ENCODE data around the gene SNRPD3. TPM values are rescaled to one million over a fixed set of nuclear protein-coding genes. Genes with fewer than 3 reads are reported as not detected.
A peak's percentile ranks its signal among the peaks of the same experiment; 100 is the strongest.

The SNRPD3 gene
- total RNA-seq, 2 donors from 2014 or later = 152 to 169 TPM

DNA sequence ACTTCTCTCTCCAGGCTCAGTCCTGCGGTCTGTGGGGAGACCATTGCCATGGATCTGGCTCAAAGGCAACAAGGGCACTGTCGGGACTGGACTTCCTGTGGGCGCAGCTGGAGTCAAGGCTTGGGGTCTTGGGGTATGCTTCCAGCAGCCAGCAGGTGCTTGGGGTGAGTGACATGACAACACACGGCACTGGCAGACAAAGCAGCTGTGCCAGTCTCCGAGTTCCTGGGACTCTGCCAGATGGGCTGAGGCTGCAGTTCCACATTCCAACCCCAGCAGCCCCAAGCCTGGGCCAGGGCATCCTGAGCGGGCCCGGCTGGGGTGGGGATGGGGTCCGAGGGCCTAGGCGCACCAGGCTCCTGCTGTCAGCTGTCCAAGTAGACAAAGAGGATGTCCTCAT, 13.2 kb upstream of the SNRPD3 start:
- 44% methylated on average over 9 of the region's 9 CpGs for WGBS
- H3K27ac ChIP-seq = peak overlapping the region in 1 of 2 donors; percentile 52

DNA sequence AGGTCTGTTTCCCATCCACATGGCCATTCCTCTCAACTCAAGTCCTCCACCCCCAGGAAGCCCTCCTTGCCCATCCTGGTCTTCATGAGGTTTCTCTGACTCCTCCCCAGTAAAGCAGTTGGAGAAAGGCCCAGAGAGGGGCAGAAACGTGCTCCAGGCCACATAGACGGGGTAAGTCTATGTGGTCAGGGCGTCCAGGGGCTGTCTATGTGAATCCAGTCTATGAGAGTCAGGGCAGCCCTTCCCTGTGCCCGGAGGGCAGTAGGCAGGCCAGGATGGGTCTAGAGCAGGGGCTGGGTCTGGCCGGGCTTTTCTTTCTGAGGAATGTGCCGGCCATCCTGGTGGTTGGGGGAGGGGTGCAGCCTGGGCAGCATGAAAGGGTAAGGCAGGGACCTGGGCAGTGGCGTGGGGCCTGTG, 12.6 kb upstream of the SNRPD3 start:
- H3K9me3 ChIP-seq = no peaks in the 10 kb centered on the region
- TF ChIP-seq, protein P1, sequence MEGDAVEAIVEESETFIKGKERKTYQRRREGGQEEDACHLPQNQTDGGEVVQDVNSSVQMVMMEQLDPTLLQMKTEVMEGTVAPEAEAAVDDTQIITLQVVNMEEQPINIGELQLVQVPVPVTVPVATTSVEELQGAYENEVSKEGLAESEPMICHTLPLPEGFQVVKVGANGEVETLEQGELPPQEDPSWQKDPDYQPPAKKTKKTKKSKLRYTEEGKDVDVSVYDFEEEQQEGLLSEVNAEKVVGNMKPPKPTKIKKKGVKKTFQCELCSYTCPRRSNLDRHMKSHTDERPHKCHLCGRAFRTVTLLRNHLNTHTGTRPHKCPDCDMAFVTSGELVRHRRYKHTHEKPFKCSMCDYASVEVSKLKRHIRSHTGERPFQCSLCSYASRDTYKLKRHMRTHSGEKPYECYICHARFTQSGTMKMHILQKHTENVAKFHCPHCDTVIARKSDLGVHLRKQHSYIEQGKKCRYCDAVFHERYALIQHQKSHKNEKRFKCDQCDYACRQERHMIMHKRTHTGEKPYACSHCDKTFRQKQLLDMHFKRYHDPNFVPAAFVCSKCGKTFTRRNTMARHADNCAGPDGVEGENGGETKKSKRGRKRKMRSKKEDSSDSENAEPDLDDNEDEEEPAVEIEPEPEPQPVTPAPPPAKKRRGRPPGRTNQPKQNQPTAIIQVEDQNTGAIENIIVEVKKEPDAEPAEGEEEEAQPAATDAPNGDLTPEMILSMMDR (IDR thresholded peaks at IDR 0.05) = no peak
- TF ChIP-seq POLR2AphosphoS5 (IDR thresholded peaks at IDR 0.05) = no peak
- no peak for TF ChIP-seq POLR2A (IDR thresholded peaks at IDR 0.05)
- 74% methylated on average over 7 of the region's 7 CpGs for WGBS
- H3K27ac ChIP-seq = peak overlapping the region in 1 of 2 donors; percentile 52
- no peak overlapping the region for H3K4me3 ChIP-seq
- peaks cover 20% of the 10 kb centered on the region for H3K4me1 ChIP-seq (replicated peaks)
- H3K36me3 ChIP-seq = peaks cover 14 to 34% of the 10 kb centered on the region in 2 donors
- H3K27me3 ChIP-seq (replicated peaks; ENCODE audit: insufficient read depth) = no peaks in the 10 kb centered on the region
- intact Hi-C loops (cut with DNase I) = no loop called here
- DNase-seq (ENCODE audit: low spot score) = no peak

More for the DNA sequence above, 13.2 kb upstream of the SNRPD3 start:
- peak; percentile 80 for DNase-seq (ENCODE audit: low spot score)
- H3K36me3 ChIP-seq = peaks cover 14 to 30% of the 10 kb centered on the region in 2 donors
- H3K27me3 ChIP-seq (replicated peaks; ENCODE audit: insufficient read depth) = no peaks in the 10 kb centered on the region
- peak; percentile 62 for TF ChIP-seq POLR2AphosphoS5 (IDR thresholded peaks at IDR 0.05)
- TF ChIP-seq, protein P1 (IDR thresholded peaks at IDR 0.05) = peak in 2 of 4 experiments; percentile 36 to 50
- no peak for TF ChIP-seq POLR2A (IDR thresholded peaks at IDR 0.05)
- H3K9me3 ChIP-seq = no peaks in the 10 kb centered on the region
- peaks cover 20% of the 10 kb centered on the region for H3K4me1 ChIP-seq (replicated peaks)
- no peak overlapping the region for H3K4me3 ChIP-seq
- intact Hi-C loops (cut with DNase I) = no loop called here

DNA sequence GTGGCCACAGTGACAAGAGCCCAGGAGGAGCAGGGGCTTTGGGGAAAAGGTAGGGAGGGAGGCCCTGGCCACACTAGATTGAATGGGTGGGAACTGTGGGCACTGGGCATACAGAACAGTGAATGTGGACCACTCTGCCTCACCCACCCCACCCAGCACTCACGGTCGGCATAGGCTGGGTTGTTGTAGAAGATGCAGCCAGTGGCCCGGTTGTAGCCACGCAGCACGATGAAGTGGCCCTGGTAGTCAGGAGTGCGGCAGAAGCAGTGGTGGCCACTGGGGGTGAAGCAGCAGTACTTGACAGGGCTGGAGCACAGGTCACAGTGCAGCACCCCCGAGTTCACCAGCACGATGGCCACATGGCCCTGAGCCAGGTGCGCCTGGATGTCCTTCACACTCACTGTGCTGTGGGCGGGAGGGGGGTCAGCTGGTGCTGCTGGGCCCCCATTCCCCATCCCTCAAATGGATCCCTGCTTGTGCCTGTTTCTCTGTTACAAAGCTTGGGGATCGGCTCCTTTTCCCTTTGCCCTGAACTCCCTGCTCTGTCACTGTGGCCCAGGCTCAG, 12.0 kb upstream of the SNRPD3 start:
- H3K36me3 ChIP-seq = peaks cover 14 to 34% of the 10 kb centered on the region in 2 donors
- H3K4me1 ChIP-seq (replicated peaks) = peaks cover 20% of the 10 kb centered on the region
- WGBS = 85% methylated on average over 10 of the region's 11 CpGs
- H3K9me3 ChIP-seq = no peaks in the 10 kb centered on the region
- intact Hi-C loops (cut with DNase I) = no loop called here
- peak overlapping the region in 1 of 2 donors; percentile 52 for H3K27ac ChIP-seq
- no peak overlapping the region for H3K4me3 ChIP-seq
- DNase-seq (ENCODE audit: low spot score) = no peak
- TF ChIP-seq, protein P1 (IDR thresholded peaks at IDR 0.05) = no peak
- TF ChIP-seq POLR2A (IDR thresholded peaks at IDR 0.05) = no peak
- TF ChIP-seq POLR2AphosphoS5 (IDR thresholded peaks at IDR 0.05) = no peak
- H3K27me3 ChIP-seq (replicated peaks; ENCODE audit: insufficient read depth) = no peaks in the 10 kb centered on the region

DNA sequence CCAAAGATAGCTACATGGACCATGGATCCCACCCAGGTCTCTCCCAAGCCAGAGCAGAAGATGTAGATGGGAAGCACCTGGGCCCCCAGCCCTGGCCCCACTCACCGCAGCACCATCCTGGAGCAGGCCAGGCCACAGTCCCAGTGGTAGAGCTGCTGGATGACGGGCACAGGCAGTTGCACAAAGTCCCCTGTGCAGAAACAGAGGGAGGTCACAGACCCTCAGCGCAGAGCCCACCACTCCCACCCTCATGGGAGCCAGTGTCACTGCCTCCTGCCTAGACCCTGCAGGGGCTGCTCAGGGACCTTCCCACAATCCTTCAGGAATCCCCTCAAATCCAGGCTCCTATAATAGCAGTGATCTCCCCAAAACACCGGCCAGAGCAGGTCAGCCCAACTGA, 7.0 kb upstream of the SNRPD3 start:
- Histone ChIP-seq H3K27me3 (replicated peaks; ENCODE audit: insufficient read depth) (no peaks in the 10 kb centered on the region), H3K27ac (no peak overlapping the region), H3K36me3 (peaks cover under 1 to 16% of the 10 kb centered on the region in 2 donors), H3K4me1 (replicated peaks) (peaks cover 4% of the 10 kb centered on the region), H3K9me3 (no peaks in the 10 kb centered on the region), H3K4me3 (no peak overlapping the region)
- TF ChIP-seq, protein P1 (IDR thresholded peaks at IDR 0.05) = no peak
- TF ChIP-seq POLR2AphosphoS5 (IDR thresholded peaks at IDR 0.05) (no peak), POLR2A (IDR thresholded peaks at IDR 0.05) (no peak)
- DNase-seq (ENCODE audit: low spot score) = no peak
- intact Hi-C loops (cut with DNase I) = no loop called here
- 93% methylated on average over 4 of the region's 4 CpGs for WGBS

Data from prostate gland (tissue), 2 donors.